CD8-positive, alpha-beta memory T cell (primary cell): ENCODE measurements around the gene OSBP2. TPM values are rescaled to one million over a fixed set of nuclear protein-coding genes. Genes with fewer than 3 reads are reported as not detected.

Experiments
- CTCF ChIA-PET: fragments of 350-600 bp; sonication (Branson Sonifier 250); formaldehyde crosslinking; loops from one replicate; lab custom pipeline; 2021; ENCODE audit warnings: antibody characterized with exemption; lab: Charles Lee
- POLR2A ChIA-PET: fragments of 350-600 bp; sonication (Branson Sonifier 250); formaldehyde crosslinking; loops from one replicate; lab custom pipeline; 2021; ENCODE audit warnings: antibody characterized with exemption; lab: Charles Lee
- DNase-seq, 5 donors: peaks; one replicate each; pipeline versions ENCODE4 v3.0.0 to v3.0.0-alpha.2; 2020 to 2022; ENCODE audit warnings: mixed read lengths in 1 of 5
- H3K27ac ChIP-seq: one replicate; pipeline ENCODE4 v1.7.0; 2013; ENCODE audit warnings: low read depth, mild to moderate bottlenecking, low read length, moderate library complexity
- H3K27me3 ChIP-seq: 2 replicates; pipeline ENCODE4 v1.7.0; 2013; ENCODE audit warnings: low read length, mild to moderate bottlenecking; ENCODE audit not compliant: insufficient read depth, poor library complexity, severe bottlenecking
- H3K36me3 ChIP-seq: 2 replicates; pipeline ENCODE4 v1.7.0; 2013; ENCODE audit warnings: mild to moderate bottlenecking, low read length, moderate library complexity; ENCODE audit not compliant: insufficient read depth
- H3K4me1 ChIP-seq: 2 replicates; pipeline ENCODE4 v1.7.0; 2013; ENCODE audit warnings: mild to moderate bottlenecking, low read length, moderate library complexity; ENCODE audit not compliant: insufficient read depth
- H3K4me3 ChIP-seq: 2 replicates; pipeline ENCODE4 v1.7.0; 2013; ENCODE audit warnings: mild to moderate bottlenecking, low read length
- H3K9me3 ChIP-seq: 2 replicates; pipeline ENCODE4 v1.7.0; 2013; ENCODE audit warnings: mild to moderate bottlenecking, low read length
- H3K27ac Mint-ChIP-seq, 8 donors: one replicate each; pipeline ENCODE4 v1.8.0; 2020 to 2021; ENCODE audit warnings: mixed read lengths in 8 of 8, mild to moderate bottlenecking in 6 of 8, inconsistent platforms in 3 of 8, moderate library complexity in 3 of 8
- H3K27me3 Mint-ChIP-seq, 2 donors: one replicate each; pipeline ENCODE4 v1.8.0; 2020 to 2021; ENCODE audit warnings: mixed read lengths in 2 of 2, mild to moderate bottlenecking in 1 of 2, moderate library complexity in 1 of 2
- H3K36me3 Mint-ChIP-seq, 3 donors: one replicate each; pipeline ENCODE4 v1.8.0; 2020 to 2021; ENCODE audit warnings: mixed read lengths in 3 of 3, inconsistent platforms in 1 of 3, mild to moderate bottlenecking in 1 of 3
- H3K4me1 Mint-ChIP-seq, 3 donors: one replicate each; pipeline ENCODE4 v1.8.0; 2020 to 2021; ENCODE audit warnings: mixed read lengths in 3 of 3, inconsistent platforms in 1 of 3, mild to moderate bottlenecking in 1 of 3
- H3K4me3 Mint-ChIP-seq, 7 donors: one replicate each; pipeline ENCODE4 v1.8.0; 2020 to 2021; ENCODE audit warnings: mixed read lengths in 7 of 7, mild to moderate bottlenecking in 6 of 7, moderate library complexity in 4 of 7, inconsistent platforms in 2 of 7
- H3K9me3 Mint-ChIP-seq, 5 donors: one replicate each; pipeline ENCODE4 v1.8.0; 2020 to 2022; ENCODE audit warnings: mixed read lengths in 5 of 5, mild to moderate bottlenecking in 3 of 5, moderate library complexity in 2 of 5, inconsistent platforms in 1 of 5
- polyA plus RNA-seq: library from polyadenylated mRNA; unstranded; fragments of 300-500 nt; fragmentation: Illumina TruSeq; gene quantifications from one replicate; pipeline ENCODE4 v1.2.3, GENCODE V29; 2021
- total RNA-seq, 2 experiments: library from RNA; stranded (reverse); gene quantifications; one replicate each; pipeline ENCODE4 v1.2.3, GENCODE V29; 2021

OSBP2 gene
- total and polyA plus RNA-seq, 3 experiments from 2014 or later, result 0.66 to 0.74 (median 0.74) TPM

GRCh38 chr22:30856741-30857502, 162.2 kb downstream of the OSBP2 start:
- Histone ChIP-seq H3K9me3 (no peaks in the 10 kb centered on the region), H3K27ac (no peak overlapping the region), H3K27me3 (no peaks in the 10 kb centered on the region), H3K4me3 (no peak overlapping the region), H3K4me1 (no peaks in the 10 kb centered on the region), H3K36me3 (no peaks in the 10 kb centered on the region)
- H3K27ac Mint-ChIP-seq, result no peak overlapping the region
- H3K4me1 Mint-ChIP-seq, result no peaks in the 10 kb centered on the region
- H3K9me3 Mint-ChIP-seq, result peaks cover 0 to 6% (median 4%) of the 10 kb centered on the region in 5 donors
- DNase-seq, result no peak
- H3K4me3 Mint-ChIP-seq, result no peak overlapping the region
- ChIA-PET CTCF (interaction anchor here (1.5 kb wide), 1 partner anchor 13 kb away, joined by 3 read pairs; no protein-coding TSS in a partner anchor), POLR2A (interaction anchor here (0.5 kb wide), 1 partner anchor 741 kb away, joined by 4 read pairs; no protein-coding TSS in a partner anchor)
- peaks cover 3 to 11% of the 10 kb centered on the region in 2 donors for H3K27me3 Mint-ChIP-seq
- H3K36me3 Mint-ChIP-seq, result peaks cover 0 to 12% (median 0%) of the 10 kb centered on the region in 3 donors

- Histone ChIP-seq H3K4me1 (no peaks in the 10 kb centered on the region), H3K36me3 (no peaks in the 10 kb centered on the region), H3K9me3 (no peaks in the 10 kb centered on the region), H3K27ac (no peak overlapping the region), H3K27me3 (no peaks in the 10 kb centered on the region), H3K4me3 (no peak overlapping the region)
- H3K27me3 Mint-ChIP-seq, result peaks cover 3 to 11% of the 10 kb centered on the region in 2 donors
- H3K4me1 Mint-ChIP-seq, result no peaks in the 10 kb centered on the region
- POLR2A ChIA-PET, result no interaction called here
- peaks cover 0 to 5% (median 1%) of the 10 kb centered on the region in 5 donors for H3K9me3 Mint-ChIP-seq
- H3K4me3 Mint-ChIP-seq, result no peak overlapping the region
- peaks cover 0 to 7% (median 0%) of the 10 kb centered on the region in 3 donors for H3K36me3 Mint-ChIP-seq
- H3K27ac Mint-ChIP-seq, result no peak overlapping the region
- CTCF ChIA-PET, result no interaction called here
- no peak for DNase-seq
Observed at GRCh38 chr22:30857791-30858190, 163.1 kb downstream of the OSBP2 start.

- Histone ChIP-seq H3K9me3 (no peaks in the 10 kb centered on the region), H3K4me3 (no peak overlapping the region), H3K27ac (no peak overlapping the region), H3K36me3 (no peaks in the 10 kb centered on the region), H3K4me1 (no peaks in the 10 kb centered on the region), H3K27me3 (no peaks in the 10 kb centered on the region)
- peaks cover 3 to 8% of the 10 kb centered on the region in 2 donors for H3K27me3 Mint-ChIP-seq
- no peak for DNase-seq
- ChIA-PET POLR2A (no interaction called here), CTCF (no interaction called here)
- no peak overlapping the region for H3K4me3 Mint-ChIP-seq
- H3K4me1 Mint-ChIP-seq, result no peaks in the 10 kb centered on the region
- H3K36me3 Mint-ChIP-seq, result peaks cover 0 to 4% (median 0%) of the 10 kb centered on the region in 3 donors
- H3K27ac Mint-ChIP-seq, result no peak overlapping the region
- peaks cover 0 to 1% (median 0%) of the 10 kb centered on the region in 5 donors for H3K9me3 Mint-ChIP-seq
Observed at GRCh38 chr22:30858976-30859713, 164.5 kb downstream of the OSBP2 start.

GRCh38 chr22:30859714-30860095, 165.0 kb downstream of the OSBP2 start:
- peaks cover 3 to 4% of the 10 kb centered on the region in 2 donors for H3K27me3 Mint-ChIP-seq
- H3K9me3 Mint-ChIP-seq, result no peaks in the 10 kb centered on the region
- Histone ChIP-seq H3K9me3 (no peaks in the 10 kb centered on the region), H3K27ac (no peak overlapping the region), H3K4me1 (no peaks in the 10 kb centered on the region), H3K4me3 (no peak overlapping the region), H3K27me3 (no peaks in the 10 kb centered on the region), H3K36me3 (no peaks in the 10 kb centered on the region)
- ChIA-PET POLR2A (no interaction called here), CTCF (no interaction called here)
- no peaks in the 10 kb centered on the region for H3K4me1 Mint-ChIP-seq
- H3K36me3 Mint-ChIP-seq, result peaks cover 0 to 1% (median 0%) of the 10 kb centered on the region in 3 donors
- no peak overlapping the region for H3K4me3 Mint-ChIP-seq
- H3K27ac Mint-ChIP-seq, result no peak overlapping the region
- DNase-seq, result no peak

- Histone ChIP-seq H3K4me3 (no peak overlapping the region), H3K9me3 (no peaks in the 10 kb centered on the region), H3K27ac (no peak overlapping the region), H3K27me3 (no peaks in the 10 kb centered on the region), H3K4me1 (no peaks in the 10 kb centered on the region), H3K36me3 (no peaks in the 10 kb centered on the region)
- H3K27me3 Mint-ChIP-seq, result peaks cover 3% of the 10 kb centered on the region in 2 donors
- DNase-seq, result no peak
- no peak overlapping the region for H3K4me3 Mint-ChIP-seq
- no peaks in the 10 kb centered on the region for H3K36me3 Mint-ChIP-seq
- ChIA-PET POLR2A (no interaction called here), CTCF (no interaction called here)
- no peaks in the 10 kb centered on the region for H3K9me3 Mint-ChIP-seq
- H3K27ac Mint-ChIP-seq, result peak overlapping the region in 1 of 8 donors; percentile 47
- H3K4me1 Mint-ChIP-seq, result no peaks in the 10 kb centered on the region
Observed at GRCh38 chr22:30860176-30861105, 165.8 kb downstream of the OSBP2 start.

GRCh38 chr22:30861131-30861530, 166.5 kb downstream of the OSBP2 start:
- Mint-ChIP-seq H3K36me3 (no peaks in the 10 kb centered on the region), H3K27me3 (peaks cover 3% of the 10 kb centered on the region in 2 donors), H3K4me3 (no peak overlapping the region), H3K4me1 (no peaks in the 10 kb centered on the region), H3K9me3 (no peaks in the 10 kb centered on the region), H3K27ac (peak overlapping the region in 1 of 8 donors; percentile 47)
- Histone ChIP-seq H3K36me3 (no peaks in the 10 kb centered on the region), H3K4me3 (no peak overlapping the region), H3K4me1 (no peaks in the 10 kb centered on the region), H3K27me3 (no peaks in the 10 kb centered on the region), H3K9me3 (no peaks in the 10 kb centered on the region), H3K27ac (no peak overlapping the region)
- ChIA-PET CTCF (no interaction called here), POLR2A (no interaction called here)
- no peak for DNase-seq

GRCh38 chr22:30861688-30862552, 167.2 kb downstream of the OSBP2 start:
- peaks cover 3% of the 10 kb centered on the region in 2 donors for H3K27me3 Mint-ChIP-seq
- ChIA-PET CTCF (interaction anchor here (0.8 kb wide), 1 partner anchor 45 kb away, joined by 4 read pairs; no protein-coding TSS in a partner anchor), POLR2A (no interaction called here)
- H3K9me3 ChIP-seq, result no peaks in the 10 kb centered on the region
- no peaks in the 10 kb centered on the region for H3K4me1 ChIP-seq
- H3K36me3 ChIP-seq, result no peaks in the 10 kb centered on the region
- H3K4me3 ChIP-seq, result no peak overlapping the region
- no peaks in the 10 kb centered on the region for H3K27me3 ChIP-seq
- H3K36me3 Mint-ChIP-seq, result no peaks in the 10 kb centered on the region
- H3K4me3 Mint-ChIP-seq, result no peak overlapping the region
- no peak overlapping the region for H3K27ac Mint-ChIP-seq
- no peak overlapping the region for H3K27ac ChIP-seq
- no peaks in the 10 kb centered on the region for H3K4me1 Mint-ChIP-seq
- DNase-seq, result no peak
- H3K9me3 Mint-ChIP-seq, result no peaks in the 10 kb centered on the region
